Spleen (tissue), 11 donors: ENCODE measurements around the gene FUT1. TPM values are rescaled to one million over a fixed set of nuclear protein-coding genes. Genes with fewer than 3 reads are reported as not detected.
"Not testable (repeated sequence)": the region's sequence is repeated elsewhere in the genome, so short reads cannot be mapped to it uniquely, and the experiment has no call there.

Experiments
- DNase-seq: peaks from one replicate; pipeline ENCODE4 v3.0.0-alpha.2; 2020
- H3K27ac ChIP-seq, 8 donors: fragments of 200-600 bp; sonication (generic) in 7 of 8; 1 replicate in 4 of 8; 2 replicates in 4 of 8; pipeline versions ENCODE4 v1.5.0 to v1.8.0; 2016 to 2021; ENCODE audit warnings: inconsistent platforms in 4 of 8, mild to moderate bottlenecking in 4 of 8, moderate library complexity in 1 of 8
- H3K27me3 ChIP-seq, 7 donors: fragments of 200-600 bp; sonication (generic) in 6 of 7; replicated peaks in 1 of 7; 1 replicate in 4 of 7; 2 replicates in 3 of 7; pipeline versions ENCODE4 v1.5.0 to v1.8.0; 2016 to 2021; ENCODE audit warnings: inconsistent platforms in 3 of 7, mild to moderate bottlenecking in 1 of 7
- H3K36me3 ChIP-seq, 6 donors: fragments of 200-600 bp; sonication (generic) in 5 of 6; 1 replicate in 4 of 6; 2 replicates in 2 of 6; pipeline versions ENCODE4 v1.5.0 to v1.8.0; 2016 to 2021; ENCODE audit warnings: inconsistent platforms in 2 of 6
- H3K4me1 ChIP-seq, 6 donors: fragments of 200-600 bp; sonication (generic) in 5 of 6; 1 replicate in 3 of 6; 2 replicates in 3 of 6; pipeline versions ENCODE4 v1.5.0 to v1.8.0; 2016 to 2021; ENCODE audit warnings: inconsistent platforms in 3 of 6
- H3K4me3 ChIP-seq, 8 donors: fragments of 200-600 bp; sonication (generic) in 7 of 8; 1 replicate in 4 of 8; 2 replicates in 4 of 8; pipeline versions ENCODE4 v1.5.0 to v1.8.0; 2016 to 2021; ENCODE audit warnings: inconsistent platforms in 4 of 8, mild to moderate bottlenecking in 4 of 8, moderate library complexity in 2 of 8
- H3K9me3 ChIP-seq, 8 donors: fragments of 200-600 bp; sonication (generic) in 7 of 8; 1 replicate in 4 of 8; 2 replicates in 4 of 8; pipeline versions ENCODE4 v1.5.0 to v1.8.0; 2016 to 2021; ENCODE audit warnings: inconsistent platforms in 4 of 8
- POLR2A ChIP-seq, 3 donors: fragments of 450-650 bp; IDR thresholded peaks; one replicate each; pipeline ENCODE4 v1.5.1; 2017; ENCODE audit warnings: antibody characterized with exemption in 3 of 3, mild to moderate bottlenecking in 1 of 3
- POLR2AphosphoS5 ChIP-seq, 3 donors: sonication (generic); formaldehyde crosslinking; IDR thresholded peaks; one replicate each; pipeline ENCODE4 v1.5.1; 2017; ENCODE audit warnings: antibody characterized with exemption in 3 of 3
- WGBS, 5 donors: extraction: QIAGEN DNeasy Blood & Tissue Kit in 3 of 5; methylation state at CpG; one replicate each; pipeline versions ENCODE4 v1.1.5 to v1.1.7; 2013 to 2018; 5-methylcytosine and 5-hydroxymethylcytosine counted together
- intact Hi-C: fragments of 100-400 bp; cut with DNase I; formaldehyde crosslinking; loops from one replicate; pipeline ENCODE4 v1.15.0; 2023; ENCODE audit warnings: low total_unique reads
- polyA plus RNA-seq, 3 donors: library from polyadenylated mRNA; stranded (reverse); fragments of 200-250 nt; gene quantifications; one replicate each; pipeline ENCODE4 v1.2.1, GENCODE V29; 2013
- total RNA-seq, 7 donors: library from RNA; depleted of rRNA in 3 of 7; stranded (reverse); fragments of >200 nt in 3 of 7; fragmentation: NEBNext Ultra II Directional in 4 of 7; extraction: Animal tissue kit (Norgen Biotek cat#: 25700) in 4 of 7; gene quantifications; one replicate each; pipeline versions ENCODE4 v1.1.0 to v1.2.1, GENCODE V29; 2016 to 2021
- TF ChIP-seq, protein P1 (sequence below), 11 experiments: fragments of 200-600 bp in 7 of 11; fragments of 450-650 bp in 4 of 11; sonication (generic) in 4 of 11; IDR thresholded peaks in 8 of 11; conservative IDR thresholded peaks in 3 of 11; 1 replicate in 7 of 11; 2 replicates in 4 of 11; pipeline versions ENCODE4 v1.4.0 to v1.8.0; 2016 to 2021; ENCODE audit warnings: antibody characterized with exemption in 11 of 11, inconsistent platforms in 4 of 11, mild to moderate bottlenecking in 1 of 11
- donor health status: healthy with polysubstance abuse.
- donor health status: DM: no; HTN: no; CAD: no; lungs with moderate emphysema.
- donor health status: DM: no; HTN: no; CAD: no.
- donor health status: Bipolar disorder and iron deficiency.
- donor health status: healthy.
- donor health status: DM: no; HTN: no; CAD: no.
- donor health status: DM: yes; HTN: yes; CAD: no.

Gene FUT1
- total and polyA plus RNA-seq, 10 donors: 1.0 to 22.9 (median 8.7) TPM

GRCh38 chr19:48793271-48793670 lies 40.8 kb upstream of the FUT1 start:
- H3K4me1 ChIP-seq: peaks cover 0 to 15% (median 9%) of the 10 kb centered on the region in 6 donors
- intact Hi-C loops: no loop called here
- H3K9me3 ChIP-seq: no peaks in the 10 kb centered on the region
- TF ChIP-seq, protein P1, sequence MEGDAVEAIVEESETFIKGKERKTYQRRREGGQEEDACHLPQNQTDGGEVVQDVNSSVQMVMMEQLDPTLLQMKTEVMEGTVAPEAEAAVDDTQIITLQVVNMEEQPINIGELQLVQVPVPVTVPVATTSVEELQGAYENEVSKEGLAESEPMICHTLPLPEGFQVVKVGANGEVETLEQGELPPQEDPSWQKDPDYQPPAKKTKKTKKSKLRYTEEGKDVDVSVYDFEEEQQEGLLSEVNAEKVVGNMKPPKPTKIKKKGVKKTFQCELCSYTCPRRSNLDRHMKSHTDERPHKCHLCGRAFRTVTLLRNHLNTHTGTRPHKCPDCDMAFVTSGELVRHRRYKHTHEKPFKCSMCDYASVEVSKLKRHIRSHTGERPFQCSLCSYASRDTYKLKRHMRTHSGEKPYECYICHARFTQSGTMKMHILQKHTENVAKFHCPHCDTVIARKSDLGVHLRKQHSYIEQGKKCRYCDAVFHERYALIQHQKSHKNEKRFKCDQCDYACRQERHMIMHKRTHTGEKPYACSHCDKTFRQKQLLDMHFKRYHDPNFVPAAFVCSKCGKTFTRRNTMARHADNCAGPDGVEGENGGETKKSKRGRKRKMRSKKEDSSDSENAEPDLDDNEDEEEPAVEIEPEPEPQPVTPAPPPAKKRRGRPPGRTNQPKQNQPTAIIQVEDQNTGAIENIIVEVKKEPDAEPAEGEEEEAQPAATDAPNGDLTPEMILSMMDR (IDR thresholded peaks at IDR 0.05 in 8 of 11, conservative IDR thresholded peaks at IDR 0.05 in 3 of 11): no peak
- TF ChIP-seq POLR2AphosphoS5 (IDR thresholded peaks at IDR 0.05): peak in 1 of 3 donors; percentile 22
- H3K27me3 ChIP-seq: no peaks in the 10 kb centered on the region
- 58 to 71% (median 67%) methylated on average over 8 of the region's 8 CpGs for WGBS, 5 donors
- H3K36me3 ChIP-seq: no peaks in the 10 kb centered on the region
- H3K4me3 ChIP-seq: no peak overlapping the region
- no peak for DNase-seq
- peak overlapping the region in 2 of 8 donors; percentile 10 to 38 for H3K27ac ChIP-seq

DNA sequence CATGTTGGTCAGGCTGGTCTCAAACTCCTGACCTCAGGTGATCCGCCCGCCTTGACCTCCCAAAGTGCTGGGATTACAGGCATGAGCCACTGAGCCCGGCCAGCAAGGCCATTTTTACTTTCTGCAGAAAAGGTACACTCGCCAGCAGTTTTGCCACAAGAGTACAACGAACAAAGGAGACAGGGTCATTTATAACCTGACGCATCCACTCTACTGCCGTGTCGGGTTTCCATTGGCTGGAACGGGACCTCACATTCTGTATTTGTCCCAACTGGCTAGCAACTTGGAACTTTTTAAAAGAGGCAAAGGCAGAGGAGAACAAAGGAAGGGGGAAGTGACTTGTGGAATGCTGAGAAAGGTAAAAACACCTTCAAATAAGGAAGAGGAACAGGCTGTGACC lies 34.9 kb upstream of the FUT1 start:
- WGBS, 5 donors: 84 to 93% (median 89%) methylated on average over 9 of the region's 9 CpGs
- intact Hi-C loops: loop anchor here (5.0 kb wide), 1 partner anchor 50 kb away; the partner anchor contains the start of gene HSD17B14

GRCh38 chr19:48786422-48786821 lies 34.0 kb upstream of the FUT1 start:
- not testable (repeated sequence) for H3K4me3 ChIP-seq, H3K9me3 ChIP-seq, H3K36me3 ChIP-seq, H3K27me3 ChIP-seq, DNase-seq, H3K27ac ChIP-seq
- intact Hi-C loops: loop anchor here (5.0 kb wide), 1 partner anchor 51 kb away; the partner anchor contains the start of gene HSD17B14
- WGBS, 5 donors: 91 to 99% (median 93%) methylated on average over 7 of the region's 7 CpGs
- H3K4me1 ChIP-seq: peaks cover 4 to 23% (median 14%) of the 10 kb centered on the region in 6 donors

More for the DNA sequence above, 34.9 kb upstream of the FUT1 start:
- H3K9me3 ChIP-seq, H3K27ac ChIP-seq, DNase-seq, H3K27me3 ChIP-seq, H3K4me3 ChIP-seq, H3K36me3 ChIP-seq: not testable (repeated sequence)
- peaks cover 0 to 14% (median 6%) of the 10 kb centered on the region in 6 donors for H3K4me1 ChIP-seq

GRCh38 chr19:48784527-48784926 lies 32.1 kb upstream of the FUT1 start:
- Histone ChIP-seq H3K27me3 (no peaks in the 10 kb centered on the region), H3K4me1 (peaks cover 11 to 33% (median 24%) of the 10 kb centered on the region in 6 donors), H3K9me3 (no peaks in the 10 kb centered on the region), H3K27ac (no peak overlapping the region), H3K4me3 (no peak overlapping the region), H3K36me3 (no peaks in the 10 kb centered on the region)
- intact Hi-C loops: no loop called here
- TF ChIP-seq POLR2AphosphoS5 (IDR thresholded peaks at IDR 0.05) (no peak), POLR2A (IDR thresholded peaks at IDR 0.05) (no peak)
- TF ChIP-seq, protein P1 (IDR thresholded peaks at IDR 0.05 in 8 of 11, conservative IDR thresholded peaks at IDR 0.05 in 3 of 11): no peak
- no peak for DNase-seq
- 54 to 70% (median 67%) methylated on average over 5 of the region's 5 CpGs for WGBS, 5 donors

GRCh38 chr19:48780631-48781391 lies 28.4 kb upstream of the FUT1 start:
- no peak overlapping the region for H3K4me3 ChIP-seq
- TF ChIP-seq, protein P1 (IDR thresholded peaks at IDR 0.05 in 8 of 11, conservative IDR thresholded peaks at IDR 0.05 in 3 of 11): no peak
- TF ChIP-seq POLR2A (IDR thresholded peaks at IDR 0.05): no peak
- TF ChIP-seq POLR2AphosphoS5 (IDR thresholded peaks at IDR 0.05): peak in 1 of 3 donors; percentile 2
- H3K36me3 ChIP-seq: no peaks in the 10 kb centered on the region
- no peaks in the 10 kb centered on the region for H3K9me3 ChIP-seq
- peaks cover 11 to 30% (median 20%) of the 10 kb centered on the region in 6 donors for H3K4me1 ChIP-seq
- WGBS, 5 donors: 56 to 62% (median 59%) methylated on average over 14 of the region's 14 CpGs
- no peaks in the 10 kb centered on the region for H3K27me3 ChIP-seq
- DNase-seq: no peak
- intact Hi-C loops: no loop called here
- peak overlapping the region in 7 of 8 donors; percentile 4 to 73 (median 64) for H3K27ac ChIP-seq
